22Rv1 (cell line): Measurements from ENCODE around the gene NAA80.

ENCODE experiments used
- H3K27ac ChIP-seq: fragments of 450-650 bp; 2 replicates; pipeline ENCODE4 v1.5.1; 2017
- CTCF ChIP-seq: fragments of 450-650 bp; IDR thresholded peaks from 2 replicates; pipeline ENCODE4 v1.5.1; 2017; ENCODE audit warnings: mild to moderate bottlenecking
- ZFX ChIP-seq: fragments of 450-650 bp; IDR thresholded peaks from 2 replicates; pipeline ENCODE4 v1.6.1; 2017; ENCODE audit warnings: antibody characterized with exemption, borderline replicate concordance

The NAA80 gene

GRCh38 chr3:50254577-50255250 is 44.5 kb downstream of the NAA80 start:
- no peak overlapping the region for H3K27ac ChIP-seq
- TF ChIP-seq ZFX (no peak), CTCF (no peak)

- no peak overlapping the region for H3K27ac ChIP-seq
- TF ChIP-seq CTCF (no peak), ZFX (no peak)
Measured at GRCh38 chr3:50251220-50251619, 48.0 kb downstream of the NAA80 start.

- no peak overlapping the region for H3K27ac ChIP-seq
- TF ChIP-seq ZFX (no peak), CTCF (no peak)
Measured at GRCh38 chr3:50250514-50250913, 48.7 kb downstream of the NAA80 start.

GRCh38 chr3:50249457-50249856 is 49.7 kb downstream of the NAA80 start:
- no peak overlapping the region for H3K27ac ChIP-seq
- TF ChIP-seq CTCF: no peak
- no peak for TF ChIP-seq ZFX

GRCh38 chr3:50248387-50248786 is 50.8 kb downstream of the NAA80 start:
- TF ChIP-seq ZFX (no peak), CTCF (no peak)
- no peak overlapping the region for H3K27ac ChIP-seq

- TF ChIP-seq CTCF: peak; percentile 72
- TF ChIP-seq ZFX: no peak
- no peak overlapping the region for H3K27ac ChIP-seq
Measured at GRCh38 chr3:50246517-50246954, 52.7 kb downstream of the NAA80 start.
